K562 (cell line): ENCODE data around the gene ZCCHC14. TPM values are rescaled to one million over a fixed set of nuclear protein-coding genes. Genes with fewer than 3 reads are reported as not detected.

Experiments
- ATAC-seq: fragments of 200-7000 bp; cut with Tn5 transposase; 3 replicates; pipeline ENCODE4 v1.9.1; 2020; ENCODE audit warnings: moderate library complexity
- BruUV-seq: library from RNA; stranded (reverse); fragments of 400-500 nt; replicated peaks from 2 replicates; lab custom pipeline; 2021; lab: Mats Ljungman, UMichigan
- CTCF ChIA-PET: fragments of 300-600 bp; formaldehyde crosslinking; extraction: SDS; loops from one replicate; lab custom pipeline; 2021; ENCODE audit warnings: low intra/inter-chr PET ratio; lab: Yijun Ruan, JAX
- POLR2A ChIA-PET: fragments of 300-600, 350-650 bp; sonication (Branson Sonifier 250); formaldehyde crosslinking; extraction: SDS; loops from one replicate; lab custom pipeline; 2021; ENCODE audit warnings: antibody characterized with exemption, inconsistent platforms; lab: Yijun Ruan, JAX
- DNase-seq, 4 experiments: peaks; one replicate each; pipeline versions ENCODE4 v3.0.0 to v3.0.0-alpha.2; 2011 to 2018; ENCODE audit warnings: low spot score in 3 of 4, mixed read lengths in 3 of 4; ENCODE audit errors: extremely low read depth in 1 of 4
- FAIRE-seq: peaks from 2 replicates; lab custom pipeline; 2011; peaks lifted over from hg19 to GRCh38; lab: Jason Lieb, UNC
- H2AFZ ChIP-seq: 2 replicates; pipeline ENCODE4 v1.6.0; 2011; ENCODE audit warnings: low read depth, low read length, control low read depth, inconsistent platforms
- H3K27ac ChIP-seq: fragments of 200-600 bp; 3 replicates; pipeline ENCODE4 v1.8.0; 2011; ENCODE audit warnings: low read depth, mild to moderate bottlenecking, control low read depth, inconsistent platforms, low read length, moderate library complexity, mixed read lengths; ENCODE audit errors: extremely low read depth
- H3K27me3 ChIP-seq, 2 experiments: fragments of 300-600 bp in 1 of 2; 2 replicates in 1 of 2; 3 replicates in 1 of 2; pipeline versions ENCODE4 v1.6.0 to v1.8.0; 2011; ENCODE audit warnings: inconsistent platforms in 2 of 2, low read length in 2 of 2, mild to moderate bottlenecking in 1 of 2, mixed read lengths in 1 of 2, moderate library complexity in 1 of 2; ENCODE audit not compliant: control insufficient read depth in 2 of 2, insufficient read depth in 2 of 2
- H3K36me3 ChIP-seq: fragments of 300-600 bp; 3 replicates; pipeline ENCODE4 v1.8.0; 2011; ENCODE audit warnings: mild to moderate bottlenecking, low read length, inconsistent platforms; ENCODE audit not compliant: control insufficient read depth, insufficient read depth
- H3K4me1 ChIP-seq, 2 experiments: fragments of 200-600 bp in 1 of 2; replicated peaks in 1 of 2; 2 replicates in 1 of 2; 3 replicates in 1 of 2; pipeline versions ENCODE4 v1.5.1 to v1.8.0; 2011; ENCODE audit warnings: inconsistent platforms in 2 of 2, low read length in 2 of 2, mild to moderate bottlenecking in 1 of 2, mixed read lengths in 1 of 2, moderate library complexity in 1 of 2; ENCODE audit not compliant: control insufficient read depth in 2 of 2, insufficient read depth in 2 of 2
- H3K4me2 ChIP-seq: 2 replicates; pipeline ENCODE4 v1.6.1; 2011; ENCODE audit warnings: low read length, control low read depth, inconsistent platforms, mixed read lengths; ENCODE audit not compliant: insufficient read depth
- H3K4me3 ChIP-seq: fragments of 200-600 bp; sonication (generic), shearing (Covaris generic); 2 replicates; pipeline ENCODE4 v1.5.1; 2016; ENCODE audit warnings: control low read depth, inconsistent platforms
- H3K79me2 ChIP-seq: fragments of 200-600 bp; 3 replicates; pipeline ENCODE4 v1.8.0; 2011; ENCODE audit warnings: low read length, inconsistent platforms; ENCODE audit not compliant: control insufficient read depth, insufficient read depth
- H3K9ac ChIP-seq, 2 experiments: 2 replicates each; pipeline versions ENCODE4 v1.6.0 to v1.6.1; 2011; ENCODE audit warnings: low read depth in 2 of 2, low read length in 2 of 2, control low read depth in 1 of 2, inconsistent platforms in 1 of 2, mild to moderate bottlenecking in 1 of 2, mixed read lengths in 1 of 2; ENCODE audit not compliant: insufficient read depth in 1 of 2
- H3K9me1 ChIP-seq: one replicate; pipeline ENCODE4 v1.6.0; 2011; ENCODE audit warnings: inconsistent platforms, mild to moderate bottlenecking, low read length, moderate library complexity; ENCODE audit not compliant: control insufficient read depth, insufficient read depth
- H3K9me3 ChIP-seq: replicated peaks from 2 replicates; pipeline ENCODE4 v1.5.1; 2011; ENCODE audit warnings: low read depth, low read length, inconsistent platforms; ENCODE audit not compliant: control insufficient read depth, insufficient read depth
- H4K20me1 ChIP-seq: replicated peaks from 2 replicates; pipeline ENCODE4 v1.6.1; 2011; ENCODE audit warnings: low read length, inconsistent platforms, mixed read lengths; ENCODE audit not compliant: control insufficient read depth, insufficient read depth
- DLX4 ChIP-seq: fragments of 250-450 bp; sonication (Bioruptor Pico); IDR thresholded peaks from 2 replicates; pipeline ENCODE4 v1.6.1; 2021; ENCODE audit warnings: mild to moderate bottlenecking
- E2F6 ChIP-seq, 2 experiments: IDR thresholded peaks; 2 replicates each; pipeline ENCODE4 v1.6.1; 2011; ENCODE audit warnings: borderline replicate concordance in 1 of 2, control low read depth in 1 of 2, low read depth in 1 of 2, low read length in 1 of 2, mild to moderate bottlenecking in 1 of 2, mixed read lengths in 1 of 2, moderate library complexity in 1 of 2; ENCODE audit not compliant: insufficient read depth in 1 of 2, insufficient read length in 1 of 2, poor library complexity in 1 of 2, severe bottlenecking in 1 of 2; ENCODE audit errors: extremely low read depth in 1 of 2
- FOS ChIP-seq: IDR thresholded peaks from 3 replicates; pipeline ENCODE4 v1.6.1; 2011; ENCODE audit not compliant: insufficient read length; ENCODE audit errors: extremely low read depth
- NEUROD1 ChIP-seq: fragments of 150-350 bp; IDR thresholded peaks from 2 replicates; pipeline ENCODE4 v1.6.1; 2014; ENCODE audit warnings: borderline replicate concordance, low read length, low read depth; ENCODE audit not compliant: partially characterized antibody
- NR2C1 ChIP-seq, 2 experiments: fragments of 450-650 bp; IDR thresholded peaks; 2 replicates each; pipeline ENCODE4 v1.6.1; 2017; ENCODE audit warnings: mild to moderate bottlenecking in 2 of 2, antibody characterized with exemption in 1 of 2, inconsistent platforms in 1 of 2, missing compliant biosample characterization in 1 of 2, missing genetic modification characterization in 1 of 2
- ZNF354B ChIP-seq: fragments of 250-450 bp; sonication (Bioruptor Pico); IDR thresholded peaks from 2 replicates; pipeline ENCODE4 v1.4.0; 2020
- whole genome bisulfite sequencing: fragments of 100-300 bp; shearing (Covaris generic); methylation state at CpG from one replicate; pipeline ENCODE4 v1.1.6; 2016; ENCODE audit warnings: low coverage, mixed read lengths; ENCODE audit not compliant: insufficient coverage; ENCODE audit errors: missing lambda C conversion rate; 5-methylcytosine and 5-hydroxymethylcytosine counted together
- in situ Hi-C: fragments of 300-500 bp; cut with MboI; formaldehyde crosslinking; loops from 4 replicates; pipeline ENCODE4 v1.15.0; 2018; ENCODE audit warnings: inconsistent platforms, mixed read lengths
- intact Hi-C: fragments of 100-400 bp; cut with micrococcal nuclease; formaldehyde crosslinking; loops from 2 replicates; pipeline ENCODE4 v1.14.2; 2022
- polyA plus RNA-seq, 8 experiments: library from polyadenylated mRNA; depleted of rRNA in 4 of 8; stranded (reverse) in 5 of 8; unstranded in 3 of 8; fragments of >200 nt; fragmentation: Nextera tagmentation in 2 of 8; fragmentation: Illumina TruSeq in 1 of 8; extraction: Ambion mirVana in 2 of 8; extraction: Trizol in 1 of 8; gene quantifications; 2 replicates each; pipeline versions ENCODE4 v1.2.1 to v1.2.3, GENCODE V29; 2011 to 2014; ENCODE audit warnings: inconsistent platforms in 1 of 8, missing spikeins in 1 of 8
- total RNA-seq, 7 experiments: library from RNA; depleted of rRNA in 6 of 7; stranded (reverse); fragments of >200 nt in 6 of 7; fragmentation: Illumina TruSeq in 2 of 7; extraction: Trizol in 2 of 7; gene quantifications; 2 replicates each; pipeline versions ENCODE4 v1.2.1 to v1.2.3, GENCODE V29; 2011 to 2021; ENCODE audit warnings: low replicate concordance in 1 of 7

ZCCHC14 gene
- total and polyA plus RNA-seq, 9 of the 15 experiments (the other 6 are each of a cell fraction or from before 2014, with no cell fraction given), result 1.5 to 12.4 (median 2.9) TPM

- TF ChIP-seq E2F6 (IDR thresholded peaks at IDR 0.05; ENCODE audit: borderline replicate concordance in 1 of 2, extremely low read depth in 1 of 2, insufficient read depth in 1 of 2, insufficient read length in 1 of 2, low read depth in 1 of 2, low read length in 1 of 2, poor library complexity in 1 of 2, severe bottlenecking in 1 of 2), result no peak
These were observed 19.9 kb downstream of the ZCCHC14 start (continued) for GRCh38 chr16:87472935-87473334.

- Histone ChIP-seq H4K20me1 (peaks cover 5% of the 10 kb centered on the region; the same call in 1 of the 2 replicates), H2AFZ (no peak overlapping the region), H3K9ac (no peak overlapping the region), H3K27ac (no peak overlapping the region), H3K27me3 (no peaks in the 10 kb centered on the region), H3K36me3 (no peaks in the 10 kb centered on the region), H3K4me1 (peaks cover 8 to 9% of the 10 kb centered on the region in 2 experiments; a peak in 4 of 5 replicates), H3K9me1 (no peaks in the 10 kb centered on the region), H3K79me2 (peaks cover 17% of the 10 kb centered on the region; the same call in 2 of the 3 replicates), H3K9me3 (no peaks in the 10 kb centered on the region), H3K4me3 (no peak overlapping the region), H3K4me2 (no peak overlapping the region)
- BruUV-seq, result no TSS peak
- TF ChIP-seq DLX4 (CRISPR knock-in tag) (no peak), NR2C1 (IDR thresholded peaks at IDR 0.05) (no peak), NR2C1 (tag; IDR thresholded peaks at IDR 0.05) (no peak), FOS (no peak), ZNF354B (CRISPR knock-in tag) (no peak), NEUROD1 (no peak)
- DNase-seq (no peak), ATAC-seq (no peak), FAIRE-seq (no peak)
- CTCF ChIA-PET, result no interaction called here
- in situ Hi-C loops, result no loop called here
- intact Hi-C loops, result no loop called here
- POLR2A ChIA-PET, result interaction anchor here (0.6 kb wide), 1 partner anchor 11 kb away, joined by 3 read pairs; no protein-coding TSS in a partner anchor
- WGBS, result 79% methylated on average over 20 of the region's 22 CpGs
These were observed 20.6 kb downstream of the ZCCHC14 start for GRCh38 chr16:87472142-87472778.
